ENCODE results near the gene MGA.

DNA sequence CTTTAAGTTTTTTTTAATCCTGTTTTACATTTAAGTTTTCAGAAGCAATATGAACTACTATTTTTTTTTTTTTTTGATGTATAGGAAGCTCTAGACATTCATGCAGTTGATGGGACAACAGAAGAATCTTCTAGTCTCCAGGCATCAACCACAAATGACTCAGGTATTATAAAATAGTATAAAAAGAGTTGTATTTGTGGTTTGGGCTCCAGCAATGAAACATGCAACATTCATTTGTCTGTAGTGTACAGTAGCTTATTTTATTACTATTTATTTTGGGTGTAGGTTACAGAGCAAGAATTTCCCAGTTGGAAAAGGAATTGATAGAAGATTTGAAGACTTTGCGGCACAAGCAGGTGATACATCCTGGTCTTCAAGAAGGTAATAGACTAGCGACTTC lies 38.6 kb downstream of the MGA start:
- TF ChIP-seq, protein P1, sequence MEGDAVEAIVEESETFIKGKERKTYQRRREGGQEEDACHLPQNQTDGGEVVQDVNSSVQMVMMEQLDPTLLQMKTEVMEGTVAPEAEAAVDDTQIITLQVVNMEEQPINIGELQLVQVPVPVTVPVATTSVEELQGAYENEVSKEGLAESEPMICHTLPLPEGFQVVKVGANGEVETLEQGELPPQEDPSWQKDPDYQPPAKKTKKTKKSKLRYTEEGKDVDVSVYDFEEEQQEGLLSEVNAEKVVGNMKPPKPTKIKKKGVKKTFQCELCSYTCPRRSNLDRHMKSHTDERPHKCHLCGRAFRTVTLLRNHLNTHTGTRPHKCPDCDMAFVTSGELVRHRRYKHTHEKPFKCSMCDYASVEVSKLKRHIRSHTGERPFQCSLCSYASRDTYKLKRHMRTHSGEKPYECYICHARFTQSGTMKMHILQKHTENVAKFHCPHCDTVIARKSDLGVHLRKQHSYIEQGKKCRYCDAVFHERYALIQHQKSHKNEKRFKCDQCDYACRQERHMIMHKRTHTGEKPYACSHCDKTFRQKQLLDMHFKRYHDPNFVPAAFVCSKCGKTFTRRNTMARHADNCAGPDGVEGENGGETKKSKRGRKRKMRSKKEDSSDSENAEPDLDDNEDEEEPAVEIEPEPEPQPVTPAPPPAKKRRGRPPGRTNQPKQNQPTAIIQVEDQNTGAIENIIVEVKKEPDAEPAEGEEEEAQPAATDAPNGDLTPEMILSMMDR (IDR thresholded peaks at IDR 0.05; ENCODE audit: extremely low read depth in 1 of 2, insufficient read depth in 1 of 2, low read depth in 1 of 2, low read length in 2 of 2): no peak
- TF ChIP-seq POLR2A (IDR thresholded peaks at IDR 0.05; ENCODE audit: low read depth, low read length) (no peak), JUN (IDR thresholded peaks at IDR 0.05; ENCODE audit: borderline replicate concordance, insufficient read depth, insufficient read length, low read depth) (no peak), POLR2AphosphoS5 (IDR thresholded peaks at IDR 0.05; ENCODE audit: insufficient read depth, low read depth, low read length) (no peak), MYC (IDR thresholded peaks at IDR 0.05; ENCODE audit: low read depth, low read length) (no peak), EZH2 (IDR thresholded peaks at IDR 0.05; ENCODE audit: borderline replicate concordance, low read depth, low read length, severe bottlenecking) (no peak)
- TF ChIP-seq, protein P2, sequence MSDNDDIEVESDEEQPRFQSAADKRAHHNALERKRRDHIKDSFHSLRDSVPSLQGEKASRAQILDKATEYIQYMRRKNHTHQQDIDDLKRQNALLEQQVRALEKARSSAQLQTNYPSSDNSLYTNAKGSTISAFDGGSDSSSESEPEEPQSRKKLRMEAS (IDR thresholded peaks at IDR 0.05; ENCODE audit: insufficient read depth, insufficient read length): no peak

Data from endothelial cell of umbilical vein (primary cell).